NCI-H1105 treated with DMSO at 0.1 percent for 48 hours (cell line): ENCODE results near the gene SBF2.

ENCODE experiments used
- DNase-seq: peaks from one replicate; lab custom pipeline; 2025; lab: John Stamatoyannopoulos, UW

SBF2 gene

GRCh38 chr11:10317776-10318526 lies 23.9 kb upstream of the SBF2 start:
- DNase-seq = no peak

- no peak for DNase-seq
Measured at GRCh38 chr11:10317151-10317755, 23.2 kb upstream of the SBF2 start.

- no peak for DNase-seq
Measured at GRCh38 chr11:10315083-10315482, 21.1 kb upstream of the SBF2 start.

- DNase-seq = no peak
Measured at GRCh38 chr11:10314199-10315072, 20.4 kb upstream of the SBF2 start.

- DNase-seq = no peak
Measured at GRCh38 chr11:10311802-10312201, 17.8 kb upstream of the SBF2 start.

- no peak for DNase-seq
Measured at GRCh38 chr11:10310301-10310841, 16.4 kb upstream of the SBF2 start.

- DNase-seq = peak; percentile 40
Measured at GRCh38 chr11:10309163-10310093, 15.4 kb upstream of the SBF2 start.

- no peak for DNase-seq
Measured at GRCh38 chr11:10308201-10308954, 14.4 kb upstream of the SBF2 start.

GRCh38 chr11:10307400-10308200 lies 13.6 kb upstream of the SBF2 start:
- peak; percentile 76 for DNase-seq

- DNase-seq = no peak
Measured at GRCh38 chr11:10307022-10307399, 13.0 kb upstream of the SBF2 start.

- DNase-seq = peak; percentile 27
Measured at GRCh38 chr11:10305964-10306918, 12.2 kb upstream of the SBF2 start.

- DNase-seq = peak; percentile 36
Measured at GRCh38 chr11:10305262-10305963, 11.4 kb upstream of the SBF2 start.

- peak; percentile 66 for DNase-seq
Measured at GRCh38 chr11:10304495-10305261, 10.7 kb upstream of the SBF2 start, which contains the start of gene ADM. Gene ADM, plus strand, starts transcription at chr11:10305073. Its CDS starts 628 bp downstream, at chr11:10305701.

GRCh38 chr11:10303558-10304363 lies 9.7 kb upstream of the SBF2 start:
- DNase-seq = peak; percentile 58

- peak; percentile 62 for DNase-seq
Measured at GRCh38 chr11:10302744-10303557, 8.9 kb upstream of the SBF2 start.
